Fibroblast of skin of abdomen (primary cell): Measurements from ENCODE around the gene IMPDH2.
"Not testable (repeated sequence)": the region's sequence is repeated elsewhere in the genome, so short reads cannot be mapped to it uniquely, and the experiment has no call there.

Source experiments
- DNase-seq: peaks from one replicate; pipeline ENCODE4 v3.0.0-alpha.2; 2013

The IMPDH2 gene

GRCh38 chr3:49021213-49021812 lies 7.9 kb downstream of the IMPDH2 start:
- DNase-seq = peak; percentile 97

GRCh38 chr3:49020330-49021212 lies 8.6 kb downstream of the IMPDH2 start:
- DNase-seq = no peak

DNA sequence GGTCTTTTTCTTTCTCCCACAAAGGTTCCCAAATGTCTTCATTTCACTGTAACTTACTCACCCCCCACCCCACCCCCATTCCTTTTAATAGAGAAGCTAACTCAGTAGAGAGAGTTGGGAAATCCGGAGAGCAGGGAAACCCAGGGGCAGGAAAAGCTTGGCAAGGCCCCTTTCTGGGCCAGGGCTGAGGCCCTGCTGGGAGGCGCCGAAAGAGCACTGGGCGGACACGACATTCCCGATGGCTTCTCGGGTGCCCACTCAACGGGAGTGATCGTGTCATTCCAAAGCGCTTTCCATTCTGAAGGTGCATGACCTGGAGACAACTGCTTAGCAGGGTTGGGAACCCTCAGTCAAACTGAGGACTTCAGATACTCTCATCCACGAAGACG lies 9.3 kb downstream of the IMPDH2 start:
- DNase-seq = no peak

GRCh38 chr3:49018707-49019006 lies 10.5 kb downstream of the IMPDH2 start:
- DNase-seq = no peak

GRCh38 chr3:49017971-49018706 lies 11.1 kb downstream of the IMPDH2 start, which contains the start of gene DALRD3:
Gene DALRD3 (minus strand): TSS chr3:49018580. CDS start chr3:49018564, 16 bp downstream.
- peak; percentile 57 for DNase-seq

DNA sequence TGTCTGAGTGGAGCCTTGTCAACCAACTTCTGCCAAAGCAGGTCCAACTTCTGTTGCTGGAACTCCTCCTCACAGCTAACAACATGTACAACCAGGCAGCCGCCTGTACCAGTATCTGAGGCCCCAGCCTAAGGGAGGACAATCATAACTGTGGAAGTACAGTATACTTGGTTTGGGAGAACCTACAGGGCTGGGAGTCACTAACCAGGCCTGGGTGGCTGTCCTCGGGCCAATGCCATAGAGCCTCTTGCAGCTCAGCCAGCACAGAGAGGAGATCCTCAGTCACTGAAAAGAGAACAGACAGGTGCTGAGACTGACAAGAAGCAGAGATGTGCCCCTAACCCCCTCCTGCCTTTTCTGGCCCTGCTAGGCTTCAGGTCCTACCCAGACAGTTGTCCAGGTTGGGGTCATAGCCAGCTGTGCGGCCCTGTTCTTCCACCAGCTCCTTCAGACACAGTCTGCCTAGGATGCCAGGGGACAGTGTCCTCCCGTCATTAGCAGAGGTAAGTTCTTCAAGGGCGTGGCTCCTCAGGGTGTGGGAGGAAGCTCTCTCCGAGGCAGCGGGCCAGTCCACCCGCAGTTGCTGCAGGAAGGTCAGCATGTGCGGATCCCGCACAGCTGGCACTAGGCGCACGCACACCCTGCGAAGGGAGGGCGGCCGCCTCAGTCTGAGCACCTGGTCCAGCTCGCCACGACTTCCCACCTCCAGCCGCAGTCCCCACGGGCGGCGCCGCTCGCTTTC lies 11.8 kb downstream of the IMPDH2 start:
- DNase-seq = no peak

DNA sequence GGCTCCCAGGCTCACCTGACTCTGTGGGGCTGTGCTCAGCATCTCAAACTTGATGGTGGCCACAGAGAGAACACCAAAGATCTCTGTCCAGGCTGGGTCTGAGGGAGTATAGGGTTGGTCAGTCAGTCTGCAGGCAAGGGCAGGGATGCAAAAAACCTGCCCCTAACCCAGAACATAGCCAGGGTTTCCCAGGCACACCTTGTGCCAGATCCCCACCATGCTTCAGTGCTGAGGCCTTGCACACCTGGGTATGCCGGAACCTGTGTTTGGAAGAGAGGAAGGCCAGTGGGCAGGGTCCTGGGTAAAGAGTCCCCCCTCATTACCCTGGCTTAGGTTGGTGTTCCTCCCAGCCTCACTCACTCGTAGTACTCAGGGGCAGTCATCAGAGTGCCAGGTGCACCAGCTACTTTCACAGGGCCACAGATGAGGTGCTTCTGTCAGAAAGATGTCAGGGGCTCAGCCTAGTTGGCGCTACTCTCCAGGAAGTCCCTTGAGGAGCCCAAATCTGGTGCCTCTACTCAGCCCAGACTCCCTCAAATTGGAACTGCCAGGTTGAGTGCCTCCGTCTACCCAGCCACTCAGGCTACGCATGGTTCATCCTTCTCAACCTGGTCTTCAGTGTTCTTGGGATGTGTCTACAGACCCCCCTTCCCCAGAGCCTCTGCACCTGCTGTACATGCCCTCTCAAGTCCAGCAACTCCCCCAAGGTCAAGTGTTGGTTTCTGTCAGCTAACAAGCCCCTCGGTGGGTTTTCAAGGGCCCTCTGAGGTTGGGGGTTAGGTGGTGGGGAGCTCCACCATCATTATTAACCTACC lies 12.6 kb downstream of the IMPDH2 start:
- no peak for DNase-seq

GRCh38 chr3:49015765-49016164 lies 13.4 kb downstream of the IMPDH2 start:
- DNase-seq = no peak

GRCh38 chr3:49015072-49015471 lies 14.1 kb downstream of the IMPDH2 start:
- no peak for DNase-seq

DNA sequence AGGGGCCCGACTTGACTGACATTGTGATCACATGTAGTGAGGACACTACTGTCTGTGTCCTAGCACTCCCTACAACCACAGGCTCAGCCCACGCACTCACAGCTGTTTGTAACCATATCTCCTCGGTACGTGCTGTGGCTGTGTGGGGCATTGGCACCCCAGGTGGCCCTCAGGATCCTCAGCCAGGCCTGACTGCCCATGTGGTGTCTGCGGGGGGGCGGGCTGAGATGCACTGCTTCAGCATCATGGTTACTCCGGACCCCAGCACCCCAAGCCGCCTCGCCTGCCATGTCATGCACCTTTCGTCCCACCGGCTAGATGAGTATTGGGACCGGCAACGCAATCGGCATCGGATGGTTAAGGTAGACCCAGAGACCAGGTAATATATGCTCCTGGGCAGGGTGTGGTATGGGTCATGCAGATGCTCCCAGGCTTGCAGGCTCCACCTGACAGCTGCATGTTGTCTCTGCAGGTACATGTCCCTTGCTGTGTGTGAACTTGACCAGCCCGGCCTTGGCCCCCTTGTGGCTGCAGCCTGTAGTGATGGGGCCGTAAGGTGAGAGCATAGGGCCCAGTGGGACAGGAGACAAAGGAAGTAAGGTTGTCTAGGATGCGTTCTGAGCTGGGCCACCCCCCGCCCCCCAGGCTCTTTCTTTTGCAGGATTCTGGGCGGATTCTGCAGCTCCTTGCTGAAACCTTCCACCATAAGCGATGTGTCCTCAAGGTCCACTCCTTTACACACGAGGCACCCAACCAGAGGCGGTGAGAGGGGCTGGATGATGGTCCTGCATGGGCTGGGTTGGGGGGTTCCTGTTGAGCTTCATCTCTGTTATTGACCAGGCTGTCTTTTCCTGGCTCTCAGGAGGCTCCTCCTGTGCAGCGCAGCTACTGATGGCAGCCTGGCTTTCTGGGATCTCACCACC lies 15.2 kb downstream of the IMPDH2 start:
- DNase-seq = no peak

DNA sequence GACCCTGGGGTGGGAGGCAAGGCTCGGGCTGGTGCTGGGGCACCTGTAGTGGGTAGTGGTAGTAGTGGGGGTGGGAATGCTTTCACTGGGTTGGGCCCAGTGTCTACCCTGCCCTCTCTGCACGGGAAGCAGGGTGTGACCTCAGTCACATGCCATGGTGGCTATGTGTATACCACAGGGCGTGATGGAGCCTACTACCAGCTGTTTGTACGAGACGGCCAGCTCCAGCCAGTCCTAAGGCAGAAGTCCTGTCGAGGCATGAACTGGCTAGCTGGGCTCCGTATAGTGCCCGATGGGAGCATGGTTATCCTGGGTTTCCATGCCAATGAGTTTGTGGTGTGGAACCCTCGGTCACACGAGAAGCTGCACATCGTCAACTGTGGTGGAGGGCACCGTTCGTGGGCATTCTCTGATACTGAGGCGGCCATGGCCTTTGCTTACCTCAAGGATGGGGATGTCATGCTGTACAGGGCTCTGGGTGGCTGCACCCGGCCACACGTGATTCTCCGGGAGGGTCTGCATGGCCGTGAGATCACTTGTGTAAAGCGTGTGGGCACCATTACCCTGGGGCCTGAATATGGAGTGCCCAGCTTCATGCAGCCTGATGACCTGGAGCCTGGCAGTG lies 16.0 kb downstream of the IMPDH2 start:
- no peak for DNase-seq

DNA sequence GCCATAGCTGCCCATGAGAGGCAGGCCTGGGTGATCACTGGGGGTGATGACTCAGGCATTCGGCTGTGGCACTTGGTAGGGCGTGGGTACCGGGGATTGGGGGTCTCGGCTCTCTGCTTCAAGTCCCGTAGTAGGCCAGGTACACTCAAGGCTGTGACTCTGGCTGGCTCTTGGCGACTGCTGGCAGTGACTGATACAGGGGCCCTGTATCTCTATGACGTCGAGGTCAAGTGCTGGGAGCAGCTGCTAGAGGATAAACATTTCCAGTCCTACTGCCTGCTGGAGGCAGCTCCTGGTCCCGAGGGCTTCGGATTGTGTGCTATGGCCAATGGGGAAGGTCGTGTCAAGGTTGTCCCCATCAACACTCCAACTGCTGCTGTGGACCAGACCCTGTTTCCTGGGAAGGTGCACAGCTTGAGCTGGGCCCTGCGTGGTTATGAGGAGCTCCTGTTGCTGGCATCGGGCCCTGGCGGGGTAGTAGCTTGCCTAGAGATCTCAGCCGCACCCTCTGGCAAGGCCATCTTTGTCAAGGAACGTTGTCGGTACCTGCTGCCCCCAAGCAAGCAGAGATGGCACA lies 16.7 kb downstream of the IMPDH2 start:
- no peak for DNase-seq

GRCh38 chr3:49009396-49009795 lies 19.8 kb downstream of the IMPDH2 start:
- DNase-seq = no peak

- DNase-seq = not testable (repeated sequence)
Observed at GRCh38 chr3:49008627-49009026, 20.6 kb downstream of the IMPDH2 start.

GRCh38 chr3:49007771-49008528 lies 21.2 kb downstream of the IMPDH2 start:
- DNase-seq = peak; percentile 90

GRCh38 chr3:49007068-49007770 lies 22.0 kb downstream of the IMPDH2 start, which contains the start of gene WDR6:
Gene WDR6 (plus strand): TSS chr3:49007391. CDS start chr3:49007432, 41 bp downstream.
- DNase-seq = peak; percentile 99

GRCh38 chr3:49006408-49007067 lies 22.7 kb downstream of the IMPDH2 start:
- peak; percentile 31 for DNase-seq

DNA sequence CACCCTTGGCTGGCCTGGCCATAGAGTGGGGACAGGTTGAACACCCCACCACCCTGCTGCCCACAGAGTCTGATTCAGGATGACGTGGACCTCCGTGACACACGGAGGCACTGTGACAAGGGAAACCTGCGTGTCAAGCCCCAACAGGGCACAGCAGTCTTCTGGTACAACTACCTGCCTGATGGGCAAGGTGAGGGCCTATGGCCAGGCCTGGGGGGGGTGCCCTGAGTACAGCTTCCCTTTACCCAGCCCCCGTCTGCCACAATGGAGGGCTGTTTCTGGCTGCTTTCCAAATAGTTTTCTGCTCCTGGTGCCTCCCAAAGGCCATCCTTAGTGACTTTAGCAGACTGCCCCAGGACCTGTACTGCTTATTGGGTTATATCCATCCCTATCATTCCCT lies 23.2 kb downstream of the IMPDH2 start:
- DNase-seq = no peak
